ENCODE results near the gene ABI1. TPM values are rescaled to one million over a fixed set of nuclear protein-coding genes. Genes with fewer than 3 reads are reported as not detected.

Gene ABI1
- total RNA-seq, 1 experiment from 2014 or later, result 95.8 TPM

DNA sequence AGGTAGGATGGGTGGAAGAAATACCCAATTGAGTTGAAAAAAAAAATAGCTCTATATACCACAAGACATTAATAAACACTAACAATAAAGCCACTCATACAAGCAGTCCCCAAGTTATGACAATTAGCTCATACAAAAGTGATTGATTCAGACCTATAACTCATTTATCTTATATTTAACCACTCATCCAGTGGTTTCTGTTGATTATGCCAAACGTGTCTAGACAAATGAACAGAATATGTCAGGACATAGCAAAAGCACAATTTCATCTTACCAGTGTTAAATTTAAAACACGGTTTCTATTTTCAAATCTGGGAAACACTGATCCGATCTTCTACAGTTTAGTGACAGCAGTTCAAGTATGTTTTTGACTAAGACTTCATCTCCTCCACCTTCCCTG is 17.0 kb downstream of the ABI1 start:
- H3K9me3 ChIP-seq, result no peaks in the 10 kb centered on the region; the same call in 1 of the 2 replicates
- no peak for DNase-seq
- Mint-ChIP-seq H3K9me3 (ENCODE audit: unreplicated experiment) (no peaks in the 10 kb centered on the region), H3K27me3 (ENCODE audit: insufficient read depth, unreplicated experiment) (no peaks in the 10 kb centered on the region), H3K27ac (ENCODE audit: unreplicated experiment) (no peak overlapping the region), H3K36me3 (ENCODE audit: insufficient read depth, unreplicated experiment) (peaks cover 8% of the 10 kb centered on the region), H3K4me3 (ENCODE audit: unreplicated experiment) (no peak overlapping the region), H3K4me1 (ENCODE audit: low read depth, unreplicated experiment) (peaks cover 14% of the 10 kb centered on the region)
- TF ChIP-seq, protein P1, sequence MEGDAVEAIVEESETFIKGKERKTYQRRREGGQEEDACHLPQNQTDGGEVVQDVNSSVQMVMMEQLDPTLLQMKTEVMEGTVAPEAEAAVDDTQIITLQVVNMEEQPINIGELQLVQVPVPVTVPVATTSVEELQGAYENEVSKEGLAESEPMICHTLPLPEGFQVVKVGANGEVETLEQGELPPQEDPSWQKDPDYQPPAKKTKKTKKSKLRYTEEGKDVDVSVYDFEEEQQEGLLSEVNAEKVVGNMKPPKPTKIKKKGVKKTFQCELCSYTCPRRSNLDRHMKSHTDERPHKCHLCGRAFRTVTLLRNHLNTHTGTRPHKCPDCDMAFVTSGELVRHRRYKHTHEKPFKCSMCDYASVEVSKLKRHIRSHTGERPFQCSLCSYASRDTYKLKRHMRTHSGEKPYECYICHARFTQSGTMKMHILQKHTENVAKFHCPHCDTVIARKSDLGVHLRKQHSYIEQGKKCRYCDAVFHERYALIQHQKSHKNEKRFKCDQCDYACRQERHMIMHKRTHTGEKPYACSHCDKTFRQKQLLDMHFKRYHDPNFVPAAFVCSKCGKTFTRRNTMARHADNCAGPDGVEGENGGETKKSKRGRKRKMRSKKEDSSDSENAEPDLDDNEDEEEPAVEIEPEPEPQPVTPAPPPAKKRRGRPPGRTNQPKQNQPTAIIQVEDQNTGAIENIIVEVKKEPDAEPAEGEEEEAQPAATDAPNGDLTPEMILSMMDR (IDR thresholded peaks at IDR 0.05; ENCODE audit: insufficient read depth in 1 of 2, low read depth in 1 of 2, low read length in 1 of 2, severe bottlenecking in 1 of 2, unreplicated experiment in 1 of 2), result no peak
- no peaks in the 10 kb centered on the region for H3K36me3 ChIP-seq (ENCODE audit: control insufficient read depth, insufficient read depth, low read length)
- H3K27me3 ChIP-seq (replicated peaks; ENCODE audit: control insufficient read depth, insufficient read depth, low read length), result no peaks in the 10 kb centered on the region
- H3K4me3 ChIP-seq (ENCODE audit: low read depth, low read length), result no peak overlapping the region
- intact Hi-C loops (cut with micrococcal nuclease; ENCODE audit: unreplicated experiment), result no loop called here
- POLR2A ChIA-PET, result no interaction called here
- H3K4me1 ChIP-seq, result no peaks in the 10 kb centered on the region
- BruUV-seq (replicated peaks), result no TSS peak
- CTCF ChIA-PET, result interaction anchor here (1.9 kb wide), 1 partner anchor 18 kb away, joined by 5 read pairs; the partner anchor contains the start of gene ABI1

DNA sequence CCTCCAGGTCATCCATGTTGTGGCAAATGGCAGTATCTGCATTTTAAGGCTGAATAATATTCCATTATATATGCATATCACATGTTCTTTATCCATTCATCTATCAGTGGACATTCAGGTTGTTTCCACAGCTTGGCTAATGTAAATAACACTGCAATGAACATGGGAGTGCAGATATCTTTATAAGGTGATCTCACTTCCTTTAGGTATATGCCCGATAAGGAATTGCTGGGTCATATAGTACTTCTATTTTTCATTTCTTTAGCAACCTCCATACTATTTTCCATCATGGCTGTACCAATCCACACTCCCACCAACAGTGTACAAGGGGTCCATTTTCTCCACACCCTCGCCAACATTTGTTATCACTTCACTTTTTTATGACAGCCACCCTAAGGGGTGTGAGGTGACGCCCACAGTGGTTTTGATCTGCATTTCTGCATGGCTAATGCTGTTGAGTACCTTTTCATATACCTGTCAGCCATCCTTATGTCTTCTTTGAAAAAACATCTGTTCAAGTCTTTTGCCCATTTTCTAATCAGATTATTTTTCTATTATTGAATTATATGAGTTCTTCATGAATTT is 18.9 kb downstream of the ABI1 start:
- intact Hi-C loops (cut with micrococcal nuclease; ENCODE audit: unreplicated experiment), result no loop called here
- Mint-ChIP-seq H3K27ac (ENCODE audit: unreplicated experiment) (no peak overlapping the region), H3K4me1 (ENCODE audit: low read depth, unreplicated experiment) (peaks cover 20% of the 10 kb centered on the region), H3K27me3 (ENCODE audit: insufficient read depth, unreplicated experiment) (no peaks in the 10 kb centered on the region), H3K4me3 (ENCODE audit: unreplicated experiment) (no peak overlapping the region), H3K36me3 (ENCODE audit: insufficient read depth, unreplicated experiment) (peaks cover 8% of the 10 kb centered on the region), H3K9me3 (ENCODE audit: unreplicated experiment) (no peaks in the 10 kb centered on the region)
- CTCF ChIA-PET, result no interaction called here
- no peak for DNase-seq
- Histone ChIP-seq H3K36me3 (ENCODE audit: control insufficient read depth, insufficient read depth, low read length) (no peaks in the 10 kb centered on the region), H3K4me1 (no peaks in the 10 kb centered on the region), H3K4me3 (ENCODE audit: low read depth, low read length) (no peak overlapping the region), H3K27me3 (replicated peaks; ENCODE audit: control insufficient read depth, insufficient read depth, low read length) (no peaks in the 10 kb centered on the region), H3K9me3 (no peaks in the 10 kb centered on the region; the same call in 1 of the 2 replicates)
- no TSS peak for BruUV-seq (replicated peaks)
- POLR2A ChIA-PET, result no interaction called here
- TF ChIP-seq, protein P1 (IDR thresholded peaks at IDR 0.05; ENCODE audit: insufficient read depth in 1 of 2, low read depth in 1 of 2, low read length in 1 of 2, severe bottlenecking in 1 of 2, unreplicated experiment in 1 of 2), result no peak

DNA sequence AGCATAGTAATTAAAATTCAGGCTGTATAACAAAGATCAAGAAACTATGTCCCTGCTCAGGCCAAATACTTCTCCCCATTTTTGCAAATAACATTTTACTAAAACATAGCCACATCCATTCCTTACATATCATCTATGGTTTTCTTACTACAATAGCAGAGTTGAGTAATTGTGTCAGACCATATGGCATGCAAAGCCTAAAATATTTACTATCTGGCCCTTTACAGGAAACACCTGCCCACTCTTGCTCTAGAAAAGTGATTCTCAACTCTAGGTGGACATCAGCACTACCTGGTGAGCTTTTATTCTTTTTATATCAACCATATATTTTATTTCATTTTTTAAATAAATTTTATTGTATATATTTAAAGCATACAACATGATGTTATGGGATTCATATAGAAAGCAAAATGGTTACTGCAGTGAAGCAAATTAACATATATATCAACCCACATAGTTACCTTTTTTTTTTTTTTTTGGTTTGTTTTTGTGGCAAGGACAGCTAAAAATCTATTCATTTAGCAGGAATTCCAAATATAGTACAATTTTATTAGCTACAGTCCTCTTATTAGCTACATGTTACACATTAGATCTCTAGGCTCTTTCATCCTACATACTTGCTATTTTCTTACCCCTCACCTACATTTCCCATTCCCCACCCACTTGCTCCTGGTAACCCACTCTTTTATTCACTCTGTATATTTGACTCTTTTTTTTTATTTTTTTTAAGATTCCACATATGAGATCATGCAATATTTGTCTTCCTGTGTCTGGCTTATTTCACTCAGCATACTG is 19.6 kb downstream of the ABI1 start:
- Mint-ChIP-seq H3K27ac (ENCODE audit: unreplicated experiment) (no peak overlapping the region), H3K4me3 (ENCODE audit: unreplicated experiment) (no peak overlapping the region), H3K27me3 (ENCODE audit: insufficient read depth, unreplicated experiment) (no peaks in the 10 kb centered on the region), H3K36me3 (ENCODE audit: insufficient read depth, unreplicated experiment) (peaks cover 13% of the 10 kb centered on the region), H3K9me3 (ENCODE audit: unreplicated experiment) (no peaks in the 10 kb centered on the region), H3K4me1 (ENCODE audit: low read depth, unreplicated experiment) (peaks cover 20% of the 10 kb centered on the region)
- Histone ChIP-seq H3K36me3 (ENCODE audit: control insufficient read depth, insufficient read depth, low read length) (no peaks in the 10 kb centered on the region), H3K27me3 (replicated peaks; ENCODE audit: control insufficient read depth, insufficient read depth, low read length) (no peaks in the 10 kb centered on the region), H3K4me3 (ENCODE audit: low read depth, low read length) (no peak overlapping the region), H3K9me3 (no peaks in the 10 kb centered on the region; the same call in 1 of the 2 replicates), H3K4me1 (no peaks in the 10 kb centered on the region)
- POLR2A ChIA-PET, result no interaction called here
- TF ChIP-seq, protein P1 (IDR thresholded peaks at IDR 0.05; ENCODE audit: insufficient read depth in 1 of 2, low read depth in 1 of 2, low read length in 1 of 2, severe bottlenecking in 1 of 2, unreplicated experiment in 1 of 2), result no peak
- CTCF ChIA-PET, result no interaction called here
- no TSS peak for BruUV-seq (replicated peaks)
- DNase-seq, result no peak
- intact Hi-C loops (cut with micrococcal nuclease; ENCODE audit: unreplicated experiment), result no loop called here

Data from Caco-2 (cell line).